GM08714 (cell line): ENCODE data around the gene ERV3-1.
"Not testable (repeated sequence)": the region's sequence is repeated elsewhere in the genome, so short reads cannot be mapped to it uniquely, and the experiment has no call there.

ENCODE experiments used
- H3K4me3 ChIP-seq: fragments of 200-500 bp; sonication (Bioruptor generic); 2 replicates; pipeline ENCODE4 v1.5.1; 2014; ENCODE audit warnings: mild to moderate bottlenecking, low read length, inconsistent platforms
- ZNF274 ChIP-seq: IDR thresholded peaks from 2 replicates; pipeline ENCODE4 v1.6.1; 2012; ENCODE audit warnings: mild to moderate bottlenecking, low read depth, low read length

ERV3-1 gene

GRCh38 chr7:65006094-65006992 is at the start of gene ERV3-1:
ERV3-1 (minus strand) TSS chr7:65006687; CDS start chr7:64993026, 13,661 bp downstream.
- no peak for TF ChIP-seq ZNF274
- H3K4me3 ChIP-seq: peak within 1 kb of the TSS; percentile 98

GRCh38 chr7:65055786-65056185 is 49.3 kb upstream of the ERV3-1 start:
- not testable (repeated sequence) for H3K4me3 ChIP-seq

- not testable (repeated sequence) for H3K4me3 ChIP-seq
These were observed 48.0 kb upstream of the ERV3-1 start for GRCh38 chr7:65054466-65054994.

GRCh38 chr7:65051654-65052053 is 45.2 kb upstream of the ERV3-1 start:
- not testable (repeated sequence) for H3K4me3 ChIP-seq

GRCh38 chr7:65051139-65051538 is 44.7 kb upstream of the ERV3-1 start:
- H3K4me3 ChIP-seq: not testable (repeated sequence)

GRCh38 chr7:65046329-65046728 is 39.8 kb upstream of the ERV3-1 start:
- not testable (repeated sequence) for H3K4me3 ChIP-seq

- H3K4me3 ChIP-seq: not testable (repeated sequence)
These were observed 39.1 kb upstream of the ERV3-1 start for GRCh38 chr7:65045589-65045988.

GRCh38 chr7:65038767-65039166 is 32.3 kb upstream of the ERV3-1 start:
- peak overlapping the region; percentile 99 for H3K4me3 ChIP-seq

GRCh38 chr7:65037740-65038688 is 31.5 kb upstream of the ERV3-1 start:
- TF ChIP-seq ZNF274: no peak
- peak overlapping the region; percentile 99 for H3K4me3 ChIP-seq

- not testable (repeated sequence) for H3K4me3 ChIP-seq
These were observed 30.0 kb upstream of the ERV3-1 start for GRCh38 chr7:65036526-65036925.

GRCh38 chr7:65035469-65035868 is 29.0 kb upstream of the ERV3-1 start:
- not testable (repeated sequence) for H3K4me3 ChIP-seq

GRCh38 chr7:65034120-65034782 is 27.8 kb upstream of the ERV3-1 start:
- H3K4me3 ChIP-seq: not testable (repeated sequence)

- H3K4me3 ChIP-seq: not testable (repeated sequence)
These were observed 26.9 kb upstream of the ERV3-1 start for GRCh38 chr7:65033391-65033790.

- not testable (repeated sequence) for H3K4me3 ChIP-seq
These were observed 18.5 kb upstream of the ERV3-1 start for GRCh38 chr7:65025023-65025422.

- not testable (repeated sequence) for H3K4me3 ChIP-seq
These were observed 14.5 kb upstream of the ERV3-1 start for GRCh38 chr7:65020978-65021377.

GRCh38 chr7:65009881-65010280 is 3.4 kb upstream of the ERV3-1 start:
- H3K4me3 ChIP-seq: not testable (repeated sequence)

GRCh38 chr7:65009394-65009793 is 2.9 kb upstream of the ERV3-1 start:
- not testable (repeated sequence) for H3K4me3 ChIP-seq

- H3K4me3 ChIP-seq: not testable (repeated sequence)
These were observed 549 bp upstream of the ERV3-1 start for GRCh38 chr7:65007036-65007435.
